ENCODE data around the gene PPP3R2.
"Not testable (repeated sequence)": the region's sequence is repeated elsewhere in the genome, so short reads cannot be mapped to it uniquely, and the experiment has no call there.

The PPP3R2 gene

DNA sequence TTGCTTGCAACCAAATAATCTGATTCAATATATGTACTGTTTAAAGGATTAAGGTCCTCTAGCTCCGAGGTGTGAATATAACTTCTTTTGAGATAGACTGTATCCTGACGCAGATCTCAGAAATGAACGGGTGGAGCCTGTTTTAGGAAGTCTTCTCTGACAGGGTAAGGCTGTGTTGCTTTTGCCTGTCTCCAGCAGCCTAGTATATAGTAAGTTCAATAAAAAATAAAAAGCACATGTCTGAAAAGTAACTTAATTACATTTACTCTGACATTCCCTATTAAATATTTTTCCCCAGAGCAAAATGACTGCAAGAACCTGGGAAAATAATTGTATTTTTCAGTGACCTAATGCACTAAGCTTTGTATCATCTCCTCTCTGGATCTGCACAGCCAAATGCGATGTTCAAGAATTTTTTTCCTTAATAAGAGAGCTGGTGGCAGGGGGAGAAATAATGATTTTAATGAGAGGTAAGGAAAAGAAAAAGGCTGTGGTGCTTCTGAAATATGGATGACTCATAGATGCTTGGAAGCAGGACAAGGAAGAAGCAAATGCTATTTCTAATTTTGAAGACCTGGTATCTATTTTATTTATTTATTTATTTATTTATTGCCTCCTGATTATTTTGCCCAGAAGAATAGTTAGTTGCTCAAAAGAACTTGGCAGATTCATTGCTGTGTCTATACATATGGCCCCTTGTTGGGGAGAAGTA is 7.3 kb downstream of the PPP3R2 start:
- DNase-seq: no peak

DNA sequence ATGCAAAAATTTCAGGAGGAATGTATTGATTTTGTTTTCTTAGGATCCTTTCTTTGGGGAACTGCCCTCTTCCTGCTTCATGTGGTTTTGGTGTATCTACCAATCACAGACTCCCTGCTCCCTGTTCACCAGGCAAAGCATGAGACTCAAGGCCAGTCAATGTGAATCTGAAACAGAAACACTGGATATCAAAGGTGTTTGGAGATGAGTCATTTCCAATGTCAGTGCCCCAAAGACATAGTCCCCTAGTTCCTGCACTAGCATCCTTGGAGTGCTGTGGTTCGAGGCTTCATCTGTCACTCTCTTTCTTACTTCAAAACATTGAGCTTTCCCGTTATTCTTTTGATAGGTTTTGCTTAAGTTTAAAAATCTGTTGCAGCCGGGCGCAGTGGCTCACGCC is 8.1 kb downstream of the PPP3R2 start:
- no peak for DNase-seq

DNA sequence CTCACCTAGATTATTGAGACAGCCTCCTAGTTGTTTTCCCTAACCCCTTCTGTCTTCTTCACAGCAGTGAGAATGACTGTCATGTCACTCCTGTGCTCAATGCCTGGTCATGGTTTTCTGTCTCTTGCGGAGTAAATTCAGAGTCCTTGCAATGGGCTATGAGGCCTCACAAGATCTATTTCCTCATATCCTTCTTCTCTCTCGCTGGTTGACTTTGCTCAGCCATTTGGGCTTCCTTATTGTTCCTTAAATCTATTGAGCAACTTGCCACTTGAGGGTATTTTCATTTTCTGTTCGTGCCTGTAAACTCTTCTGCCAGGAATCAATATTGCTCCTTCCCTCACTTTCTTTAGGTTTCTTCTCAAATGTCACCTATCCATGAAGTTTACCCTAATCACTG is 9.0 kb downstream of the PPP3R2 start:
- DNase-seq: no peak

DNA sequence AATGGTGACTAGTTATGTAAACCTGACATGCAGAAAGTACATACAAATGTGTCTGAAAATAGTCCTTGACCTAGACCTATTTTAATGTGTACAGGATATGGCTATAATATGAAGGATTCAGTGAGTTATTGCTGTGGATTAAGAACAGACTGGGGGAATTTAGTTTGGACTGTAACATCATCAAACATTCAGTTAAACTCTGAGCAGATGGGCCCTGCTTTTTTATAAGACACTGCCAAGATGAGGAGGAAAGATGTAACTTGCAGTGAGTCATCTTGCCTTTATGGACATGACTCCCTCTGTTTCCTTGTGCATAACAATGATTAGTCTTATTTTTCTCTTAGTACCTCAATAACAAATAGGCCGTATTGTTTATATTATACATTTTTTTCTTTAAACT is 12.2 kb downstream of the PPP3R2 start:
- no peak for DNase-seq

DNA sequence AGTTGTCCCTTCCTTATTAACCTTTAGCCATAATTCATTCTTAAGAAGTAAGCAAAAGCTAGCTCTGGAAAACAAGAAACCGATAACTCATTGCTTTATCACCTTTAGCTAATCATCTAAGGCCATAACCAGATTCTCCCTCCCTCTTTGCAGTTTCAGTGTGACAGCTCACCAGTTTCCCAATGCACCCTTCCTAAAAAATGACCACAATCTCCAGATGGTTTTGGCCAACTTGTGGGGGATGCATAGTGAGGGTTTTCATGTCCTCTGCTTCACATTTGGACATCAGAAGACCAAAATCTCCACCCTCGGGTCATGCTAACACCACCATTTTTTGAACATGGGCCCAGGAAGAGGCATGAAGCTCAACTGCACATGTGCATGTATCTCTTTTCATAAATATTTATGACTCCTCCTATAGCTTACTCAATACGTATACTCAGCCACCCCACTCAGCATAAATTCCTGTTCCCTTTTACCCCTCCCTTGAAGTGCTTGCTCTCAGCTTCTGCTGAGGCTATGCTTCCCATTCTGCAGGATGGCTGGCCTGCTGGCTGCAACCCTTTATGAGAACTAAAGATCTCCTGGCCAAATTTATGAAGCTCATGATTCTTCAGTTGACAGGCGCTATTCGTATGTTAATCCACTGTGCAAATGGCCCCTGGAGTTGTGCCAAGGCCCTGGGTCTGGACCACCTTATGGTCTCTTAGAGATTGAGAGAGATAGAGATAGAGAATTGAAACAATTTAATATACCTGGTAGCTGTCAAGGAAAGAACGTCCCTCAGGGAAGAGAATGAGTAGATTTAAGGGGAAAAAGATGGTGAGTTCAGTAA is 14.8 kb downstream of the PPP3R2 start:
- no peak for DNase-seq

DNA sequence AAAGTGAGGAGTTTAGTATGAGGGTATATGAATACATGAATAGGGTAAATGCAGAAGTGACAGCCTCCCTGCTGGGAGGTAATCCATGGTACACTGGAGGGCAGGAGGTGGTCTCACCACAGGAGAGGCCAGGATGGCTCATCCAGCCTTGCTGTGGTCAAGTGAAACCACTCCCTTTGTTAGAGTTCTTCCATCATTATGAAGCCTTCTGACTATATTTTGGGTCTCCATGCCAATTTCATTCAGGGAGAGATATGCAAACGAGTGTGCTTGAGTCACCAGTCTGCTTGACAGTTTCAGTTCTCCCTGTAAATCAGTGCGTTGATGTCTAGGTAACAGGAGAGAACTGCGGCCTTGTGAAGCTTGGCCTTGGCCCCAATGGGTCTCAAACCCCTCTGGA is 16.4 kb downstream of the PPP3R2 start:
- DNase-seq: no peak

DNA sequence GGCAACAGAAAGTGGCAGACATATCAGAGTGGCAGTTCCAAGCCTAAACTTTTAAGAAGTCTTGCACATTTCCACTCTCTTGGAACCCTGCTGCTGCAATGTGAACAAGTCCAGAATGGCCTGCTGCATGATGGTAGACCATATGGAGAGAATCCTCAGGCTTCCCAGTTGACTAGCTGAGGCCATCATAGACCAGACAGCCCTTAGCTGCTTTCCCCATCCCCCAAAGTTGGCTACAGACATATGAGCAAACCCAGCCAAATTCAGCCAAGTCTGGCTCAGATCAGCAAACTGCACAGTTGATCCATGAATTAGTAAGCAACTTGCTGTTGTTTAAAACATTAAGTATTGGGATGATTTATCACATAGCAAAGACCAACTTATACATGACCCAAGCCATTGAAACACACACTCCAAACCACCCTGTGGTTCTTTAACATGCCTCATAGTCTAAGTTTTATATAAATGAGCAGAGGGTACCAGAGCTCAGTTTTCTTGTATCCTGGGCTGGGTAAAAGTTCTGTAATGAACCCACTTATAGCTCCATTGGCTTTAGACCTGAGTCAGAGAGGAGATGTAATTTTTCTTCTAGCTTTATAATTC is 19.9 kb downstream of the PPP3R2 start:
- no peak for DNase-seq

DNA sequence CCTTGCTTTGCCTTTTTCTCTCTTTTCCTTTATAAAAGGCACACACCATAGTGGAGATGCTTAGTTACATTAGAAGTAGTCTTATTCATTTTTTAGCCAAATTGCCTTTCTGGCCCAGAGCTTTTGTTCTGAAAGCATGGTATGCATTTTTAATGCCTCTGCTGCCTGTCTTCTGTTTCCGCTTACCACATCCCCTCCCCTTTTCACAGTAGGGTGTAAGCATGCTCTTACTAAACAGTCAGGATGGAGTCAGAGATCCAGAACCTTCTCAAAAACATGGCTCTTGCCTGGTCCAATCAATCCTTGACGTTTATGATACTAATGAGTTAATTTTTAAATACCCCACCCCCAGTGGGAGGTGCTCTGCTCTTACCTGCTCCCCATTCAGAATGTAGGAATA is 22.5 kb downstream of the PPP3R2 start:
- no peak for DNase-seq

DNA sequence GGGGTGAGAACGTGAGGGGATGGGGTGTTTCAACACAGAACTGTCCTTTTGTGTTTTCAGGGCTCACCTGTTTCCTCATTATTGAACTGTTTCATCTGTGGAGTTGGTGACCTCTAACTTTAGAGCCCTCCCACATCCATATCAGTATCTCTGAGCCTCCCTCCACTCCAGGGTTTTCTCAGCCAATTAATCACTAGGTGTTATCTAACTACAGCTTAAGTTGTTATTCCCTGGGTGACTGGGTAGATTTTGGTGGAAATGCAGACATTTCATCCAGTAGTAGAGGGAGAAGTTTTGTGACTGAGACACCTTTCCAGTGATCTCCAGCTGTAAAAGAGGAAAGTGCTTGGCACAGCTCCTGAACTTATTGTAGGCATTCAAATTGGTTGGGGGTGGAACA is 23.7 kb downstream of the PPP3R2 start:
- no peak for DNase-seq

DNA sequence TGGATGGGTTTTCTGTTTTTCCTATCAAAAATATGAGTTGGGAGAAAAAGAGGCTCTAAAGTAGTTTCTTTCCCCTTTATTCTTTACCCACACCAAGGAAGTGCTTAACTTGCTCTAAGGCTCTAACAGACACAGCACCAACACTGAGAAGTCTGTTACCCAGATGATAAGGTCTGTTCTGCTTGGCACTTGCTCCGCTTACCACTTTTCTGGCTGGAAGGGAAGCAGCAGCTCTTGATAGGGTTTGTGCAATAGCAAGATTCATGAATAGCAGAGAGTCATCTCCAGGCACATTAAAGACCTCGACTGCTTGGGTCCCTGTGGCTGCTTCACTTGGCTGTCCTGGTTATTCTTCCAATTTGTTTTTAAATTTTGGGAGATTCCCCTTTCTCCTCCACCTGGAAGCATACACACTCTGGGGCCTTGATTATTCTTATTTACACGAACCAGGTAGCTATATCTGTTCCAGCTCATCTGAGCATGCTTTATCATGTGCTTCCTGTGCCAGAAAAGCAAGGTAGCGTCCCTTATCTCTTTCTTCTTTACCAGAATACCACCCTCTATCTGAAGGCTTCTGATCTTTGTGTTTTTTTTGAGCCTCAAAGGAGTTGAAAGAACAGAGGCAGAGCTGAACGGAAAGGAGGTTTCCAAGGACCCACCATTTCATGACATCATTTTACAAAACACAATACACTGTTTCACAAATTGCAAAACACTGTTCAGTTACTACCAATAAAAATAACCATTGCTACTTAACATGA is 24.8 kb downstream of the PPP3R2 start:
- DNase-seq: no peak

DNA sequence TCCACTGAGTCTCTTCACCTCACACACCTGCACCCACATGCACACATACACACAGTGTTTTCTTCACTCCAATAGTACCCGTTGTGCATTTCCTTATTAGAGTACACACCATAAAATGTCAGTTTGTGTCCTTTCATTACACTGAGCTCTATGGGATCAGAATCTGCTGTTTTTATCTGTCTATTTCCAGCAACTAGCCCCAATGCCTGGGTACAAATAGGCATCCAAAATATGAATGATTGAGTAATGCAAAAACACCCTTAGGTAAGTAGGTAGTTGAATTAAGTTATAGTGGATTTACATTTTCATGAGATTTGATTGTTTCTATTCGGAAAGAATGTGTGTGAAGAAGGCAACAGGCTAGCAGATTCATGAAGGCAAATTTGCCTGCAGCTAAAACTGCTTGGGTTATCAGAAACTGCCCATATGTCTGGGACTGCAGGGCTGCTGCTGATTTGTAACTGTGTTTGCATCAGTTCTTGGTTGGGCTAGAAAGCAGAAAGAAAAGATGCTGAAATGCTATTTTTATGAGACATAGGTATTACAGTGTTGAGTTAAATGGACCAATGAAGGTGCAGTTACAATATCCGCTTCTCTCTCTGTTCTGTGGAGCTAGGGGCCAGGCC is 26.9 kb downstream of the PPP3R2 start:
- DNase-seq: no peak

DNA sequence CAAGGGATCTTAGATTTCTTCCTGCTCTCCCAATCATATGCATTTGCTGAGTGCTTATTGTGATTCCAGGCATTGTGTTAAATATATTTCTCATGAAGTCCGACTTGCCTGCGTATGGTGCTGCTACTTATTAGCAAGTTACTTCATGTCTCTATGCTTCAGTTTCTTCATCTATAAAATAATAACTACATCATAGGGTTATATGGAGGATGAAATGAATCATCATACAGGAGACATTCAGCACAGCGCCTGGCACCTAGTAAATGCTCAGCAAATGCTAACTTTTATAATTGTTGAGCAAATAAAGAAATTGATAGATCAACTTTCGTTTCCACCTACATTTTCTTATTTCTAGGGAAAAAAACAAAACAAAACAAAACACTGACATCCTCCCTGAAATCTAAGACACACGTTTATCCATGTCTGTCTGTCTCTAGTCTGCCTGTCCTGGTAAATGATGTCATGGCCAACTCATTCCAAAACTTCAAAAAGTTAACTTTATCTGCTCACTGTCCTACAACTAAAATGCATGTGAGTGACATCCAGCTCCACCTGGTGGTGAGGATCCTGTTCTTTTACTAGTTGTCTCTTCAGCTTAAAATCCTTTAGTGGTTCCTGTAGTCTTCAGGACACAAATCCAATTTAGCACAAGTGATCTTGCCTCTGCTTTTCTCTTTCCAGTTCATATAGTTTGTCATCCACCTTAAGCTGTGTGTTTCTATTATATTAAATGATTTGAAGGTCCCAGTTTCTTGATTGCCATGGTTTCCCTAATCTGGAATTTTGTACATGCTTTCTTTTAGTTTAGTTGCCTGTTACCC is 27.7 kb downstream of the PPP3R2 start:
- DNase-seq: peak in 1 of 3 experiments; percentile 19

DNA sequence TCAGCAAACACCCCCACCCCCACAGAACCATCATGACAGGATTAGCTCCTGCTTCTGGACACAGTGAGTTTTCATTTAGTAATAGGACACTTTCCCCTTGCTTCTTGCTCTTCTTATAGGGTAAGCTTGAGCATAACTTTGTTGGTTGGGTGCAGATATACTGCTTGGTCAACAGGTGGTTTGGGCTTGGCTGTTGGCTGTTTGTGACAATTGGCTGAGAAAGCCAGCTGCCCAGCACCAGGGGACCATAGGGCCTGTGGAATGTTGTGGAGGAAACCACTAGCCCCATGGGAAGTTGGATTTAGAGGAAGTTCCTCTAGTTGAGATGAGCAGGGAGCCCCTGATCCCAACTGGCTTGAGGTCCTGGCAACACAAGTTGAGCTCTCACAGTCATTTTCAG is 30.5 kb downstream of the PPP3R2 start:
- DNase-seq: no peak

DNA sequence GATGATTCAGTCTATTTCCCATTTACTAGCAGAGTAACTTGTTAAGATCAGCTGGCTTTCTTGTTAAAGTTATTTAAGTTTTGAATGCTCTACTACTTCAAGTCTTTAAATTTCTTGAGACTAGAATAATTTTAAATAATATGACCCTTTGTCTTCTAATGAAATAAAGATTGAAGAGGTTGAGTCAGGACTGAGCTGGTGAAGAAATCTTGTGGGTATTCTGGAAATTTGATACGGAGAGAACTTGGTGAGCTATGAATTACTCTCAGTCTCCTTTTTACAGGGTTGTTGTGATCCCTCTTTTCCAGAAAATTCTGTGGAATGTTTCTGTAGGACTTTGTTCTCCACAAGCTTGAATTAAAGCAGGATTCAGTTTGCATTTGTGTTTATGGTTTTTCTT is 31.8 kb downstream of the PPP3R2 start:
- DNase-seq: no peak

DNA sequence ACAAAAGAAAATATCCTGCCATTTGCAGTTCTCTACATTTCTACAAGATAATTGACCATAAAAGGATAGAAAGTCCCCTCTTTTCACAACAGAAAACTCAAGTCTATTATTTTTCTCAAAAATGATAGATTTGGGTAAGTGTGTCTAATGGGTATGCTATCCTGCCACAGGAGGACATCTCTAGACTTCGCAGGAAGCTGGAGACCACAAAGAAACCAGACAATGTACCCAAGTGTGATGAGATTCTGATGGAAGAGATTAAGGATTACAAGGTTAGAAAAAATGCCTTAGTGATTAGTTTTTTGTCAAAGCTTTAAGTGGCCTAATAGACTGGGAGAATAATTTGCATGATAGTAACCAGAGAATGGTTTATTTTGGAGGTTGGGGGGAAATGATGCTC is 33.0 kb downstream of the PPP3R2 start:
- DNase-seq: no peak

DNA sequence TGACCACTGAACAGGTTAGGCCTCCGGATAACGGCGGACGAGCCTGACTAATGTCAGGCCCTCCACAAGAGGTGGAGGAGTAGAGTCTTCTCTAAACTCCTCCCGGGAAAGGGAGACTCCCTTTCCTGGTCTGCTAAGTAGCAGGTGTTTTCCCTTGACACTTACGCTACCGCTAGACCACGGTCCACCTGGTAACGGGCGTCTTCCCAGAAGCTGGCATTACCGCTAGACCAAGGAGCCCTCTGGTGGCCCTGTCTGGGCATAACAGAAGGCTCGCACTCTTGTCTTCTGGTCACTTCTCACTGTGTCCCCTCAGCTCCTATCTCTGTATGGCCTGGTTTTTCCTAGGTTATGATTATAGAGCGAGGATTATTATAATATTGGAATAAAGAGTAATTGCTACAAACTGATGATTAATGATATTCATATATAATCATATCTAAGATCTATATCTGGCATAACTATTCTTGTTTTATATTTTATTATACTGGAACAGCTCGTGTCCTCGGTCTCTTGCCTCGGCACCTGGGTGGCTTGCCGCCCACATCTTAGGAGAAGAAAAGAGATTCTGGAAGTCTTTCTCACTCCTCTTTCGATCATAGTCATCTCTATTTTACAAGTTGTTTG is 45.2 kb downstream of the PPP3R2 start:
- DNase-seq: not testable (repeated sequence)

DNA sequence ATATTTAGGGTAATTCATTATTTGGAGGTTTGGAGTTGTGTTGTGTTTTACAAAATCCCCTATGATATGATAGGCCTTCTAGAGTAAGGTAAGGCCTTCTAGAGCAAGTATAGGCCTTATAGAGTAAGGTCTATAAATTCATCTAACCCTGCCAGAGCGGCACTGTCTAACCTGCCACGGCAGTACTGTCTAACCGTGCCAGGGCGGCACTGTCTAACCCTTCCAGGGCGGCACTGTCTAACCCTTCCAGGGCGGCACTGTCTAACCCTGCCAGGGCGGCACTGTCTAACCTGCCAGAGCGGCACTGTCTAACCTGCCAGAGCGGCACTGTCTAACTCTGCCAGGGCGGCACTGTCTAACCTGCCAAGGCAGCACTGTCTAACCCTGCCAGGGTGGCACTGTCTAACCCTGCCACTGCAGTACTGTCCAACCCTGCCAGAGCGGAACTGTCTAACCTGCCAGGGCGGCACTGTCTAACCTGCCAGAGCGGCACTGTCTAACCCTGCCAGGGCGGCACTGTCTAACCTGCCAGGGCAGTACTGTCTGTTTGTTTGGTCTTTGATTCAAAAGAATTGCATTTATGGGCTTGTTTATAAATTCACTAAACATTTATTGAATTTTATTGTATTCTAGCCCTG is 51.6 kb downstream of the PPP3R2 start:
- DNase-seq: no peak
